HG02840 (cell line): Measurements from ENCODE around the gene CHI3L1.

Source experiments
- ATAC-seq: cut with Tn5 transposase; IDR thresholded peaks from one replicate; pipeline ENCODE4 v1.9.1; 2021; ENCODE audit warnings: mild to moderate bottlenecking, moderate library complexity, moderate number of reproducible peaks; ENCODE audit not compliant: unreplicated experiment, low FRiP score

The CHI3L1 gene

GRCh38 chr1:203153989-203154821 lies 32.3 kb downstream of the CHI3L1 start:
- ATAC-seq: no peak

- no peak for ATAC-seq
These were observed 33.2 kb downstream of the CHI3L1 start for GRCh38 chr1:203153051-203153988.

GRCh38 chr1:203152158-203153034 lies 34.1 kb downstream of the CHI3L1 start:
- ATAC-seq: no peak

GRCh38 chr1:203151362-203152157 lies 34.9 kb downstream of the CHI3L1 start:
- ATAC-seq: no peak

DNA sequence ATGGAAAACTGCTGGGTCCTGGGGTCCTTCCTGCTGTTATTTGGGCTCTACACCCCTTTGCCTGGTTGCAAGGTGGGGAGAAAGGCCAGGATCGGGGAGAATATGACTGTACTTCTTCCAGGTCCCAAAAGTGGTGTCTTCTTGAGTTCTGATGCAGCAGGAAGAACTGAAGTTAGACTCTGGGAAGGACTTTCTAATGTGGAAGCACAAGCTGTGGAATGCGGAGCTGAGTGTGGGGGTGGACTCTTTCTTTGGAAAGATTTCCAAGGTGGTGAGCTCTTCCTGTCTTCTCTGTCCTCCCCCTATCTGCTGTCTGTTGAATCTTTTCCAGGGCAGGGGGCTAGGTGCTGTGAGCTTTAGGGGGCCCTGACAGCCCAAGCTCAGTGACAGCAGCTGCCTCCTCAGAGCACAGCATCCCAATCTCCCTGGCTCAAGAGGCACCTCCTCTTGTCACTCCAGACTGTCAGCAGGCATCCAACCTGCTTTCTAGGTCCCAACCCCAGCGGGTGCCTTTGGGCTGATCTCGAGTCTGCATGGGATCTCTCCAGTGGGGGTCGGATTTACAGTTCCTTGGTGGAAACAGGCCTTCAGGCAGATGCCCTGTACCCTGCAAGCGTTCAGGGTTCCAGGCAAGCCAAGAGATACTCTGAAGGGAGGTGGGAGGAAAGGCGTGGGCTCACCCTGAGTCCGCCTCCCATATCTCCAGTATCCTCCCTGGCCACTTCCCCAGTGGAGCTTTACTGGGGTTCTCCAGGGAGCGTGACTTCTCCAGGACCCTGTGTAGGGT lies 35.8 kb downstream of the CHI3L1 start:
- no peak for ATAC-seq

GRCh38 chr1:203149188-203149840 lies 37.2 kb downstream of the CHI3L1 start:
- ATAC-seq: no peak

DNA sequence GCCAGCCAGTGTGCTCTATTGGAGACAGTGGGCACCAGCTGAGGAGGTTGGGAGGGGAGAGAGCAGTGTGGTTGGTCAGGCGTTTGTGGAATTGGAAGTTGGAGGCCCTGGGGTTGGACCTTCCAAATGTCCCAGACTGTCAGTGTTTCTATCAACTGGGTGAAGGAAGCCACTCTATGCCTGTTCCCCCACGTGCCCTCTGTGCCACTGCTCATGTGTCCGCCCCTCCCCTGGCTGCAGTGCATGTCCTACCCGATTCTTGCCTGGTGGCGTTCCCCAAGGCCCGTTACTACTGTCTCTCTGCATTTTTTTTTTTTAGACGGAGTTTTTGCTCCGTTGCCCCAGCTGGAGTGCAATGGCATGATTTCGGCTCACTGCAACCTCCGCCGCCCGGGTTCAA lies 37.9 kb downstream of the CHI3L1 start:
- ATAC-seq: no peak

GRCh38 chr1:203148127-203148526 lies 38.4 kb downstream of the CHI3L1 start:
- ATAC-seq: no peak

DNA sequence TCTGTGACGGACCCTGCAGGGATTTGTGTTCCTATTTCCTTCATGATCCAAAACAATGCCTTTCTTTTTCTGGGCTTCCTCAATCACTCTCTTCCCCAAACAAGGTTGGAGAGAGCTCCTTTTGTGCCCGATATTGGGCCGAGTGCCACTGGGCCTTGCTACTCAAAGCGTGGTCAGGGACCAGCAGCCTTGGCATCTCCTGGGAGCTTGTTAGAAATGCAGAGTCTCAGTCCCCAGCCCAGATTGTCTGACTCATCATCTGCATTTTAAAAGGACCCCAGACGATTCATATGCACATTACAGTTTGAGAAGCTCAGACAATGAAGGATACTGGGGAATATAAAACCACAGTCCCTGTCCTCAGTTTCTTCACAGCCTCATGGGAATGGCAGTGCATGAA lies 39.1 kb downstream of the CHI3L1 start:
- ATAC-seq: no peak

DNA sequence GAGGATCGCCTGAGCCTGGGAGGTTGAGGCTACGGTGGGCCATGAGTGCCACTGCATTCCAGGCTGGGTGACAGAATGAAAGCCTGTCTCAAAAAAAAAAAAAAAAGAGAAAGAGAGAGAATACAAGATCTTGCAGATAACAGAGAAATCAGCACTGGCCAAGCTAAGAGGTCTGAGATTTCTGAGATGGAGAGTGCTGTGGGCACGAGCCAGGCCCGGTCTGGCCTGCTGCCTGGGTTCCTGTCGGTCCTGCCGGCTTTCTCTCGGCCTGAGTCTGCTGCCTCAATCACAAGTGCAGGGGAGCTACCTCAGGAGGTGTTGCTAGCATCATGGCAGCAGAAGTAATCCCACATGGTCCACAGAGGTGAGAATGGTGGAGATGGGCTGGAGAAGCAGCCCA lies 40.0 kb downstream of the CHI3L1 start:
- ATAC-seq: no peak

- no peak for ATAC-seq
These were observed 40.5 kb downstream of the CHI3L1 start for GRCh38 chr1:203146042-203146369.

- ATAC-seq: no peak
These were observed 41.0 kb downstream of the CHI3L1 start for GRCh38 chr1:203145321-203146041.

GRCh38 chr1:203144661-203145060 lies 41.8 kb downstream of the CHI3L1 start:
- ATAC-seq: no peak

GRCh38 chr1:203143641-203144040 lies 42.9 kb downstream of the CHI3L1 start:
- ATAC-seq: no peak

DNA sequence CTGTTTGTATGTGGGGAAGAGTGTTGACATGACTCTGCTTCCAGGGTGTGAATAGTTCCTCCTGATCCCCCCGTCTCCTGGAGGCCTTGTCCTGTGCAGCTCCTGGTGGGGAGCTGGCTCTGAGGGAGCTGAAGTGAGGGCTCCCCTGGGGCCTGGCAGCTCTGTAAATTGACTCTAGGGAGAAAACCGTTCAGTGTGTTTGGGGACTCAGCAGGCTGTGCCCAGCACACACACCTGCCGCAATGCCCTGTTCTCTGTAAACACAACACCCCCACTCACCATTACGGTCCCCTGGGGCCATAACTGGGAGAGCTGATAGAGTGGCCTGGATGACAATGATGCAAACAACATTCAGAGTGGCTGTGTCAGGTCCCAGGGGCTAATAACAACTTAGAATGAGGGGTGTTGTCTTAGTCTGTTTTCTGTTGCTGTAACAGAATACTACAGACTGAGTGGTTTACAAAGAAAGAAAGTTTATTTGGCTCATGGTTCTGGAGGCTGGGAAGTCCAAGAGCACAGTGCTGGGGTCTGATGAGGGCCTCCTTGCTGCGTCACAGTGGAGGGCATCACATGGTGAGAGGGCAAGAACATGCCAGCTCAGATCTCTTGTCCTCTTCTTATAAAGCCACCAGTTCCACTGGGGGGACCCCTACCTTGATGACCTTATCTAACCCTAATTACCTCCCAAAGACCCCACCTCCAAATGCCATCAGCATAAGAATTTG lies 43.7 kb downstream of the CHI3L1 start:
- ATAC-seq: no peak

DNA sequence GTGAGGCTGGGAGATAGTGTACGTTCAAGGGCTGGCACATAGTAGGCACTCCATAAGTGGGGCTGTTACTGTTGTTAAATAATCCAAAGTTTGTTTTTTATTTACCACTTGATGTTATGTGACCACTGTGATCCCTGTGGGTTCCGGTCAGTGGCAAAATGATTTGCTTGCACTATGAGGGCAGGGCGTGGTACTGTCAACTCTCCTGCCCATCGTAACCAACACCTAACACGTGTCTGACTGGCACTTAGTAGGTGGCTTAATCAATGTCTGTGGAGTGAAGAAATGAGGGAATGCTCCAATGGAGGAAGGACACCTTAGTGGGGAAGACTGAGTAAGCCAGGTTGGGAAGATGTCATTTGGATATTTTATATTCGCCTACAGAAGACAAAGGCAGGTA lies 44.4 kb downstream of the CHI3L1 start:
- no peak for ATAC-seq
